ENCODE results near the gene BCL2A1. TPM values are rescaled to one million over a fixed set of nuclear protein-coding genes. Genes with fewer than 3 reads are reported as not detected.
A peak's percentile ranks its signal among the peaks of the same experiment; 100 is the strongest.
"Not testable (repeated sequence)": the region's sequence is repeated elsewhere in the genome, so short reads cannot be mapped to it uniquely, and the experiment has no call there.

BCL2A1 gene
- total RNA-seq, 1 experiment from 2014 or later = 6.7 TPM

- DNase-seq (ENCODE audit: low read depth) = no peak
Measured at GRCh38 chr15:79962178-79962577, 8.8 kb downstream of the BCL2A1 start.

GRCh38 chr15:79960502-79961212 lies 10.3 kb downstream of the BCL2A1 start:
- no peak for DNase-seq (ENCODE audit: low read depth)

GRCh38 chr15:79957741-79958140 lies 13.3 kb downstream of the BCL2A1 start:
- peak; percentile 25 for DNase-seq (ENCODE audit: low read depth)

GRCh38 chr15:79956354-79956939 lies 14.5 kb downstream of the BCL2A1 start:
- DNase-seq (ENCODE audit: low read depth) = no peak

GRCh38 chr15:79954661-79955060 lies 16.3 kb downstream of the BCL2A1 start:
- DNase-seq (ENCODE audit: low read depth) = no peak

- DNase-seq (ENCODE audit: low read depth) = no peak
Measured at GRCh38 chr15:79953951-79954444, 17.0 kb downstream of the BCL2A1 start.

- no peak for DNase-seq (ENCODE audit: low read depth)
Measured at GRCh38 chr15:79952329-79952728, 18.7 kb downstream of the BCL2A1 start.

GRCh38 chr15:79950247-79950646 lies 20.7 kb downstream of the BCL2A1 start:
- DNase-seq (ENCODE audit: low read depth) = no peak

- DNase-seq (ENCODE audit: low read depth) = no peak
Measured at GRCh38 chr15:79948761-79949160, 22.2 kb downstream of the BCL2A1 start.

- no peak for DNase-seq (ENCODE audit: low read depth)
Measured at GRCh38 chr15:79948095-79948695, 22.8 kb downstream of the BCL2A1 start.

GRCh38 chr15:79947009-79947408 lies 24.0 kb downstream of the BCL2A1 start:
- DNase-seq (ENCODE audit: low read depth) = no peak

- DNase-seq (ENCODE audit: low read depth) = no peak
Measured at GRCh38 chr15:79944622-79945021, 26.4 kb downstream of the BCL2A1 start.

- DNase-seq (ENCODE audit: low read depth) = no peak
Measured at GRCh38 chr15:79943820-79944219, 27.2 kb downstream of the BCL2A1 start.

GRCh38 chr15:79942741-79943481 lies 28.1 kb downstream of the BCL2A1 start:
- no peak for DNase-seq (ENCODE audit: low read depth)

GRCh38 chr15:79939399-79939798 lies 31.6 kb downstream of the BCL2A1 start:
- no peak for DNase-seq (ENCODE audit: low read depth)

GRCh38 chr15:79938143-79938542 lies 32.9 kb downstream of the BCL2A1 start:
- DNase-seq (ENCODE audit: low read depth) = no peak

- DNase-seq (ENCODE audit: low read depth) = not testable (repeated sequence)
Measured at GRCh38 chr15:79935556-79936201, 35.3 kb downstream of the BCL2A1 start.

- DNase-seq (ENCODE audit: low read depth) = no peak
Measured at GRCh38 chr15:79933231-79933630, 37.8 kb downstream of the BCL2A1 start.

GRCh38 chr15:79932447-79932846 lies 38.5 kb downstream of the BCL2A1 start:
- DNase-seq (ENCODE audit: low read depth) = no peak

- DNase-seq (ENCODE audit: low read depth) = no peak
Measured at GRCh38 chr15:79930516-79930915, 40.5 kb downstream of the BCL2A1 start.

GRCh38 chr15:79929412-79929811 lies 41.6 kb downstream of the BCL2A1 start:
- DNase-seq (ENCODE audit: low read depth) = no peak
